Retina (tissue), 1 donor: Measurements from ENCODE around the gene RBM19.
"Not testable (repeated sequence)": the region's sequence is repeated elsewhere in the genome, so short reads cannot be mapped to it uniquely, and the experiment has no call there.

Experiments used
- DNase-seq: peaks from one replicate; pipeline ENCODE4 v3.0.0-alpha.2; 2016

The RBM19 gene

GRCh38 chr12:113926788-113927187 is 39.3 kb downstream of the RBM19 start:
- DNase-seq: no peak

- DNase-seq: no peak
Observed at GRCh38 chr12:113924341-113924740, 41.8 kb downstream of the RBM19 start.

GRCh38 chr12:113923251-113923650 is 42.9 kb downstream of the RBM19 start:
- DNase-seq: no peak

- no peak for DNase-seq
Observed at GRCh38 chr12:113921430-113921829, 44.7 kb downstream of the RBM19 start.

GRCh38 chr12:113919791-113920190 is 46.3 kb downstream of the RBM19 start:
- no peak for DNase-seq

- no peak for DNase-seq
Observed at GRCh38 chr12:113918306-113918705, 47.8 kb downstream of the RBM19 start.

GRCh38 chr12:113917393-113917792 is 48.7 kb downstream of the RBM19 start:
- DNase-seq: no peak

GRCh38 chr12:113914806-113915205 is 51.3 kb downstream of the RBM19 start:
- DNase-seq: no peak

GRCh38 chr12:113914176-113914575 is 51.9 kb downstream of the RBM19 start:
- DNase-seq: no peak

- DNase-seq: peak; percentile 90
Observed at GRCh38 chr12:113912760-113913329, 53.3 kb downstream of the RBM19 start.

- no peak for DNase-seq
Observed at GRCh38 chr12:113911971-113912759, 54.0 kb downstream of the RBM19 start.

- no peak for DNase-seq
Observed at GRCh38 chr12:113910751-113911272, 55.3 kb downstream of the RBM19 start.

- DNase-seq: no peak
Observed at GRCh38 chr12:113909776-113910420, 56.2 kb downstream of the RBM19 start.

GRCh38 chr12:113908584-113909100 is 57.5 kb downstream of the RBM19 start:
- no peak for DNase-seq

GRCh38 chr12:113907446-113908180 is 58.5 kb downstream of the RBM19 start:
- DNase-seq: no peak

- DNase-seq: no peak
Observed at GRCh38 chr12:113906411-113907200, 59.5 kb downstream of the RBM19 start.

GRCh38 chr12:113905829-113906228 is 60.3 kb downstream of the RBM19 start:
- DNase-seq: no peak

GRCh38 chr12:113903381-113903863 is 62.7 kb downstream of the RBM19 start:
- DNase-seq: no peak

GRCh38 chr12:113901319-113901718 is 64.8 kb downstream of the RBM19 start:
- not testable (repeated sequence) for DNase-seq

GRCh38 chr12:113900716-113901115 is 65.4 kb downstream of the RBM19 start:
- DNase-seq: no peak

- DNase-seq: peak; percentile 54
Observed at GRCh38 chr12:113899561-113900471, 66.3 kb downstream of the RBM19 start.
